G401.6 (cell line): ENCODE results near the gene LSP1.
"Not testable (repeated sequence)": the region's sequence is repeated elsewhere in the genome, so short reads cannot be mapped to it uniquely, and the experiment has no call there.

Experiments
- FAIRE-seq: peaks from 2 replicates; lab custom pipeline; 2012; peaks lifted over from hg19 to GRCh38; lab: Jason Lieb, UNC

Gene LSP1

GRCh38 chr11:1864831-1865665 lies 12.2 kb downstream of the LSP1 start:
- FAIRE-seq = no peak

DNA sequence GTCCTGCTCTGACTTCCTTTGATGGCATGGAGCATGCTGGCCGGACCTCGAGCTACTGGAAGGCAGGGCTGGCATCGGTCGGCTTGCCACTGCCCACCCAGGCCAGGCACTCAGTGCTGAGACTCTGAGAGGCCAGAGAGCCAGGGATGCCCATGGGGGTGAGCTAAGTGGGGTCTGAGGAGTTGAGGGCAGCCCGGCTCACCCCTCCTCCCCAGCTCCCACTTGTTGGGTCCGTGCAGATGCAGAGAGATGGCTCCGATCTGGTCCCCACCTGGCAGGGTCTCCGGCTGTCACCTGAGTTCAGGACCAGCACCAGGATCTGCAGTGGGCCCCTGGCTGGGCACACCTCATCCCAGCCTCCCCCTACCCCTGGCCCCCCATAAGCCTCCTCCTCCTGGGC lies 13.3 kb downstream of the LSP1 start:
- FAIRE-seq = no peak

GRCh38 chr11:1866776-1867175 lies 13.9 kb downstream of the LSP1 start:
- no peak for FAIRE-seq

- no peak for FAIRE-seq
Measured at GRCh38 chr11:1867381-1867780, 14.5 kb downstream of the LSP1 start.

GRCh38 chr11:1868056-1868635 lies 15.3 kb downstream of the LSP1 start:
- FAIRE-seq = no peak

GRCh38 chr11:1868636-1869291 lies 15.9 kb downstream of the LSP1 start:
- FAIRE-seq = no peak

DNA sequence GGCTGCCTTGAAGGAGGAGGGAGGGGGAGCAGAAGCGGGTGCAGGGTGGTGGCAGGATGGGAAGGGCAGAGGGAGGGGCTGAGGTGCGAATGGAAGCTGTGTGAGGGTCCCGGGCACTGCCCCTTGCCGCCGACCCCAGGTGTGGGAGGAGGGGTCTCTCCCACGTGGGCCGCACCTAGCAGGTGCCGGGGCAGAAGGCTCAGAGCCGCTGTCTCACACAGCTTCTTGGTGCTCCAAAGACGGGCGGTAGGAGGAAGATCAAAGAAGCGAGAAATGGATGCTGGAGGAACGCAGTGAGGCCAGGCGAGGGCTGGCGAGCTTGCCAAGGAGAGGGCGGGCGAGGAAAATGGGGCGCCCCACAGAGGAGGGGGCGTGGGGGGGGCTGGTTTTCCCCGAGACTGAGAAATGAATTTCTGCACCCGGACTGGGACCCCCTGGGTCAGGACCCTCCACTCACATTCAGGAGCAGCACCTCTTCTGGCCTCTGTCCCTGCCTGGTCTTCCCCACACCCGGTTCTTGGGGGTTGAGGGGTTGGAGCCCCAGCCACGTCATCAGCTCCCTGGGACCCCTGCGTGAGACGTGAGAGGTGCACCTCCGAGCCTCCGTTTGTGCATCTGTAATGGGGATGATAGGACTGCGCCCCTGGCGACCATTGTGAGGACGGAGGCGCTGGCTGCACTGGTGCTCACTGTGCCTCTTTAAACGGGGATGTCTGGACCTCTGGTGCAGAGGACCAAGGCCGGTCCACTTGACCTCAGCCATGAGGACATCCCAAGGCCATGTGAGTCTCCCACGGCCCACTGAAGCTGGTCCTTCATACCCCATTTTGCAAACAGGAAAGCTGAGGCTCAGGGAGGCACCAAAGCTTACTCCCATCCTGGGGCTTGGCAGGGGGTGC lies 16.8 kb downstream of the LSP1 start:
- no peak for FAIRE-seq

GRCh38 chr11:1870326-1870696 lies 17.4 kb downstream of the LSP1 start:
- no peak for FAIRE-seq

DNA sequence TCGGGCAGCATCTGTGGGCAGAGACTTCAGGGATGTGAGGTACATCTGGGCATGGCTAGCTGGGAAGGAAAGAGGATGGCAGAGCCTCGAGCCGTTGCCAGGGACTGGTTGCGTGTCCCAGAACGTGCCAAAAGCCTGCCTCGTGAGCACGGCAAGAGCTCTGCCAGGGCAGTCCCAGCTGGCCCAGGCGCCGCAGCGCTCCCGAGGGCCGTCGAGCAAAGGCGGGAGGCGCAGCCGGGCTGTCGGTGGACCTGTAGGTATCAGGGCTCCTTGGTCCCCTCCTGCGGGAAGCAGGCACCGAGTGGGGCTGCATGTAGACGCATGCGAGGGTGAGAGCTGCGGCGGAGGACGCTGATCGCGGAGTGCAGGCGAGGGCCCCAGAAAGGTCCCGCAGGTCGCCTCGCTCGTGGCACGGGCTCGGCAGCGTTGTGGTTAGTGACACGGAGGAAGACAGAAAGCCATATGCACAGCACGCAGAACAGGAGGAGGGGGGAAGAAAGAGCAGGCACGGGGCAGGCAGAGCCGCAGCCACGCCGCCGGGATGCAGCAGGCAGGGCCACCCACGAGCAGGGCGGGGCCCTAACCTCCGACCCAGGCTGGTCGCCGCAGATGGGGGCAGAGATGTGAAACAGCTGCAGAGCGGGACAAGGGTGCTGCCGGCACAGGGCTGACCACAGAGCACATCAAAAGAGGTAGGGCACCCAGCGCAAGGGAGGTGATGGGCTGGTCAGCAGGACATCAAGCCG lies 18.0 kb downstream of the LSP1 start:
- FAIRE-seq = no peak

DNA sequence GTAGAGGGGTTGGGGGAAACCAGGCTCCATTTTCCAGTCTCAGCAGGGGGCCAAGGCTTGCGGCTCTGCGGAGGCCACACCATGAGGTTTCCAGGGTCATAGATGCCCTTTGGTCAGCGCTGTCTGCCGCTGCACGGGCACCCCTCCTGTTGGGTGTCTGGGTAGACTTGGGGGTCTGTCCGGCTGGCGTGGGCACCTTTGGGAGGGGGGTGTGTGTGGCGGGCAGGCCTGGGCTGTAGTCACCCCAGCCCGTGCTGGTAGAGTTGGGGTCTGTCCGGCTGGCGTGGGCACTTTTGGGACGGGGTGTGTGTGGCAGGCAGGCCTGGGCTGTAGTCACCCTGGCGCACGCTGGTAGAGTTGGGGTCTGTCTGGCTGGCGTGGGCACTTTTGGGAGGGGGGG lies 18.6 kb downstream of the LSP1 start:
- no peak for FAIRE-seq

DNA sequence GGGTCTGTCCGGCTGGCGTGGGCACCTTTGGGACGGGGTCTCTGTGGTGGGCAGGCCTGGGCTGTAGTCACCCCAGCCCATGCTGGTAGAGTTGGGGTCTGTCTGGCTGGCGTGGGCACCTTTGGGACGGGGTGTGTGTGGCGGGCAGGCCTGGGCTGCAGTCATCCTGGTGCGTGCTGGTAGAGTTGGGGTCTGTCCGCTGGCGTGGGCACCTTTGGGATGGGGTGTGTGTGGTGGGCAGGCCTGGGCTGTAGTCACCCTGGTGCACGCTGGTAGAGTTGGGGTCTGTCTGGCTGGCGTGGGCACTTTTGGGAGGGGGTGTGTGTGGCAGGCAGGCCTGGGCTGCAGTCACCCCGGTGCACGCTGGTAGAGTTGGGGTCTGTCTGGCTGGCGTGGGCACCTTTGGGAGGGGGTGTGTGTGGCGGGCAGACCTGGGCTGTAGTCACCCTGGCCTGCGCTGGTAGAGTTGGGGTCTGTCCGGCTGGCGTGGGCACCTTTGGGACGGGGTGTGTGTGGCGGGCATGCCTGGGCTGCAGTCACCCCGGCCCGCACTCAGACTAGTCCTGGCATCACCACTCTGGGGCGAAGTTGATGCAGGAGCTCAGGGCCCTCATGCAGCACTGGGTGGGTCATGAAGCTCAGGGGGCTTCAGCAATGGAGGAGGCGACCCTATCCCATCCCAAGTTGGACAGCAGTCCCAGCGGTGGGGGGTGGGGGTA lies 19.5 kb downstream of the LSP1 start:
- FAIRE-seq = no peak

GRCh38 chr11:1873048-1873812 lies 20.3 kb downstream of the LSP1 start:
- FAIRE-seq = no peak

DNA sequence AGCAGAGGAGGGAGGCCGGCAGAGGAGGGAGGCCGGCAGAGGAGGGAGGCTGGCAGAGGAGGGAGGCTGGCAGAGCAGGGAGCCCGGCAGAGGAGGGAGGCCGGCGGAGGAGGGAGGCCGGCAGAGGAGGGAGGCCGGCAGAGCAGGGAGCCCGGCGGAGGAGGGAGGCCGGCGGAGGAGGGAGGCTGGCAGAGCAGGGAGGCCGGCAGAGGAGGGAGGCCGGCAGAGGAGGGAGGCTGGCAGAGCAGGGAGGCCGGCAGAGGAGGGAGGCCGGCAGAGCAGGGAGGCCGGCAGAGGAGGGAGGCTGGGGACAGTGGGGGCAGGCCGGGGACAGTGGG lies 20.9 kb downstream of the LSP1 start:
- not testable (repeated sequence) for FAIRE-seq

GRCh38 chr11:1874441-1875092 lies 21.7 kb downstream of the LSP1 start:
- FAIRE-seq = not testable (repeated sequence)

- no peak for FAIRE-seq
Measured at GRCh38 chr11:1875093-1875850, 22.4 kb downstream of the LSP1 start.

DNA sequence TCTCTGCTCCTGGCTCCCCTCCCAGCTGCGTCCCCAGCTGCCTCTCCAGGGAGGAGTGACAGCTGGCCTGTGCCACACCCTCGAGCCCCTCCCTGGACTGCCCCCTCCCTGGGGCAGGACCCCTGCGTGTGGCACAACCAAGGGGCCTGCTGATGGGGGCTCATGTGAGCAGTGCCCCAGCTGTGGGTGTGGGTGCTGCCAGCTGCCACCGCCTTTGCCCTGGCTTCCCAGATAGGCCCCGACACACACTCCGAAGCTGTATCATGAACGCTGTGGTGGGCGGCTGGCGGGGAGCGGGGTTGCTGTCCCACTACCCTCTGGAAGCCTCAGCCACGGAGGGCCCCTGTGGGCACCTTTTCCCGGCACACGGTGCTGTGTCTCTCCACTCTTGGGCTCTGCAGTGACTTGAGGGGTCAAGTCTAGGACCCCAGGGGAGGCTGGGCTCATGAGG lies 23.0 kb downstream of the LSP1 start:
- FAIRE-seq = not testable (repeated sequence)

DNA sequence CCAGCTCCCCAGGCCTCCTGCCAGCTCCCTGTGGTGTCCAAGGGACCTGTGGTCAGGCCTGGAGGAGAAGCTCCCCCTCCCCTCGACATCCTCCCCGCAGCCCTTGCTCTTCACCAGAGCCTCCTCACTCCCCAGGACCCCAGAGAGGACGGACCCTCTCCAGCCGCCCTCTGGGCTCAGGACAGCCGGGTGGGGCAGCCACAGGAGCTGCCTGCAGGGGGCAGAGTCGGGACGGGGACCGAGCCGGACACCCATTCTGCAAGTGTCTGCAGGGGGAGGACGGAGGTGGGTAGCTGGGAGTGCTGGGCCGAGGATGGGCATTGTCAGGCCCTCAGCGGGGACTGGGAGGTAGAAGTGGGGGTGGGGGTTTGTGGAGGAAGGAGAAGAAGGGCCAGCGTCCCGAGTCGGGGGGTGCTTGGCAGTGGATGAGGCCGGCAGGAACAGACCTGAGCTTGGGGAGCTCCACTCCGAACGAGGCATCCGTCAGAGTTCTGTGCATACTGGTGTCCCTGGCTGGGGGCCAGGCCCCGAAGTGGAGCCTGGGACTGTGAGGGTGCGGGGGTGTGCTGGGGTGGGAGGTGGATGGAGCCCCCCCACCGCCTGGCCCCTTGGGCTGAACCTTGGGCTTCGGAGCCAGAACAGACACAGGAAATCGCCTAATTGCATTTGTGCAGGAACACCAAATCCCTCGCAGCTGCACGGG lies 23.6 kb downstream of the LSP1 start:
- no peak for FAIRE-seq
